ENCODE data around the gene RESP18.

RESP18 gene

DNA sequence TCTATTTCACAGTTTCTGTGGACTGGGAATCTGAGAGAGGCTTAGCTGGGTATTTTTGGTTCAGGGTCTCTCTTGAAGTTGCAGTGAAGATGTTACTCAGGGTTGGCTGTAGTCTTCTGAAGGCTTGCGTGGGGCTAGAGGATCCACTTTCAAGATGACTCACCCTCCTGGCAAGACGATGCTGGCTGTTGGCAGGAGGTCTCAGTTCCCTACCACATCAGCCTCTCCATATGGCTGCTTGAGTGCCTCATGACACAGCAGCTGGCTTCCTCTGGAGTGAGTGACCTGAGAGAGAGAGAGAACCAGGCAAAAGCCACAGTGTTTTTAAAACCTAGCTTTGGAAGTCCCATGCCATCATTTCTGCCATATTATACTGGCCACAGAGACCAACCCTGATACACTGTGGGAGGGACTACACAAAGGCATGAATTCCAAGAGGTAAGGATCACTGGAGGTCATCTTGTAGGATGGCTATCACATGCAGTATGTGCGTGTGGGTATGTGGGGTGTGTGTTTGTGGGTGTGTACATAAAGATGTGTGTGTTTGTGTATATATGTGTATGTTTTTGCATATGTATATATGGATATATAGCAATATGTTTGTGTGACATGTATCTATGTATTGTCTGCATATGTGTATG lies 30.1 kb upstream of the RESP18 start:
- ChIA-PET POLR2A (interaction anchor here (0.7 kb wide), 1 partner anchor 82 kb away, joined by 4 read pairs; no protein-coding TSS in a partner anchor), CTCF (interaction anchor here (0.6 to 4.0 kb wide), 3 partner anchors 11 to 68 kb away, joined by 3 to 18 read pairs (median 3); no protein-coding TSS in a partner anchor)
- TF ChIP-seq, protein P1, sequence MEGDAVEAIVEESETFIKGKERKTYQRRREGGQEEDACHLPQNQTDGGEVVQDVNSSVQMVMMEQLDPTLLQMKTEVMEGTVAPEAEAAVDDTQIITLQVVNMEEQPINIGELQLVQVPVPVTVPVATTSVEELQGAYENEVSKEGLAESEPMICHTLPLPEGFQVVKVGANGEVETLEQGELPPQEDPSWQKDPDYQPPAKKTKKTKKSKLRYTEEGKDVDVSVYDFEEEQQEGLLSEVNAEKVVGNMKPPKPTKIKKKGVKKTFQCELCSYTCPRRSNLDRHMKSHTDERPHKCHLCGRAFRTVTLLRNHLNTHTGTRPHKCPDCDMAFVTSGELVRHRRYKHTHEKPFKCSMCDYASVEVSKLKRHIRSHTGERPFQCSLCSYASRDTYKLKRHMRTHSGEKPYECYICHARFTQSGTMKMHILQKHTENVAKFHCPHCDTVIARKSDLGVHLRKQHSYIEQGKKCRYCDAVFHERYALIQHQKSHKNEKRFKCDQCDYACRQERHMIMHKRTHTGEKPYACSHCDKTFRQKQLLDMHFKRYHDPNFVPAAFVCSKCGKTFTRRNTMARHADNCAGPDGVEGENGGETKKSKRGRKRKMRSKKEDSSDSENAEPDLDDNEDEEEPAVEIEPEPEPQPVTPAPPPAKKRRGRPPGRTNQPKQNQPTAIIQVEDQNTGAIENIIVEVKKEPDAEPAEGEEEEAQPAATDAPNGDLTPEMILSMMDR (IDR thresholded peaks at IDR 0.05; ENCODE audit: control extremely low read depth, extremely low read depth, low read depth, missing control alignments): no peak
- DNase-seq (ENCODE audit: extremely low spot score): no peak

DNA sequence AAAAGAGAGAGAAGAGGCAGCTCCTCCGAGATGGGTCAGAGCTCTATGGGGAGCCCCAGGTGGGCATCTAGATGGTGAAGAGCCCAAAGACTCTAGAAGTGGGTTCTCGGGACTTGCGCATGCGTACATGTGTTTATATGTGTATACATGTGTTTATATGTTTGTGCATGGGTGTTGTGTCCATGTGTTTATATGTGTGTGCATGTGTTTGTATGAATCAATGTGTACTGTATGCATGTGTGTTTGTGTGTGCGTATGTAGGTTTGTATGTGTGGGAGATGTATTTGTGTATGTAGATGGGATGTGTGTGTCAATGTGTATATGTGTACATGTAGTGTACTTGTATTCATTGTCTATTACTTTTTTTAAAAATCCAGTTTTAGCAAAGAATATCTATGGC lies 29.5 kb upstream of the RESP18 start:
- ChIA-PET CTCF (interaction anchor here (0.6 to 4.0 kb wide), 2 partner anchors 10 to 67 kb away, joined by 3 to 18 read pairs; no protein-coding TSS in a partner anchor), POLR2A (interaction anchor here (0.7 kb wide), 2 partner anchors 81 to 180 kb away, joined by 4 to 5 read pairs; no protein-coding TSS in a partner anchor)
- TF ChIP-seq, protein P1 (IDR thresholded peaks at IDR 0.05; ENCODE audit: control extremely low read depth, extremely low read depth, low read depth, missing control alignments): no peak
- no peak for DNase-seq (ENCODE audit: extremely low spot score)

DNA sequence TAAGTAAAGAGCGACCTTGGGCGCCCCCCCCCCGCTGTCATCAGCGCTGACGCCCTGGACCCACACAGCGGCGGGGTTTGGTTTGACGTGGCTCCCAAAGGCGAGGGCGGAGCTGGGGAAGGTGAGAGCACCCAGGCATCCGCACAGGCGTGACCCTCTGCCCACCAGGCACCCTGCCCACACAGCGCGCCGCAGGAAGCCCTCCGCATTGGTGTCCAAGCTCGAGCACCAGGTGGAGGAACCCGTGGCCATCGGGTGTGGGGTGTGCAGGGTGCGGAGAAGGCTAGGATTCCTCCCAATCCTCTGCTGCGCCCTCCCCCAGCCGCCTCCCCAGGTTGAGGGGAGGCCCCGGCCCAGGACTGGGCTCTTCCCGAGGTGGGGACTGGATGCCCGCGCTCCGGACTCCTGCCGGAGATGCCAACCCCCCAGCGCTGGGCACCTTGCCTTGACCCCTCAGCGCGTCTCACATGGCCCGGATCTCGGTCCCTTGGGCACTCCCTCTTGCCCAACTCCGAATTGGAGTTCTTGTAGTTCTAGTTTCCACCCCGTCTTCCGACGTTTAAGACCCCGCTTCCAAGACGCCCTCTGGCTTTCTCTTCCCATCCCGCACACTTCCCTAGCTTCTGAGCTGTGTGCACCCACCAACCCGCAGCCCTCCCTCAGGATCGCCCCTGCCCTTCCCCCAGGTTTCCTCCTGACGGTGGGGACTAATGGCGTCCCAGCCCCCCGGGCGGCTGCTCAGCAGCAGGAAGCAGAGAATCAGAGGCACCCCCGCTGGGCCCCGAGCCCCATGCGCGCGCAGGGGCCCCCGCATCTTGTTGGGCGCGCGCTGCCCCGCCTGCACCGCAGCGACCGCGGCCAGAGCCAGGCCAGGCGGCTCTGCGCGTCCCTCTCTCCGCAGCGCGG lies 25.9 kb upstream of the RESP18 start:
- DNase-seq (ENCODE audit: extremely low spot score): no peak
- CTCF ChIA-PET: interaction anchor here (1.2 to 1.5 kb wide), 3 partner anchors 9 to 81 kb away, joined by 3 to 4 read pairs (median 3); no protein-coding TSS in a partner anchor
- POLR2A ChIA-PET: no interaction called here
- TF ChIP-seq, protein P1 (IDR thresholded peaks at IDR 0.05; ENCODE audit: control extremely low read depth, extremely low read depth, low read depth, missing control alignments): no peak

DNA sequence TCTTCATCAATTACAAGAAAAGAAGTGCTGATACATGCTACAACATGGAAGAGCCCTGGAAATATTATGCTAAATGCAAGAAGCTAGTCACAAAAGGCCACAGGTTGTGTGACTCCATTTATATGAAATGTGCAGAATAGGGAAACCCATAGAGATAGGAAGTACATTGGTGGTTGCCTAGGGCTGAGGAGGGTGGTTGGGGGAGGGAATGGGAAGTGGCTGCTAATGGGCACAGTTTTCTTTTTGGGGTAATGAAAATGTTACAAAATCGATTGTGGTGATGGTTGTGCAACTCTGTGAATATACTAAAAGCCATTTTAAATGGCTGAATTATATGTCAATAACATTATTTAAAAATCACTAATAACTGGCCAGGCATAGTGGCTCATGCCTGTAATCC lies 24.3 kb upstream of the RESP18 start:
- no peak for DNase-seq (ENCODE audit: extremely low spot score)
- ChIA-PET CTCF (interaction anchor here (1.4 to 1.5 kb wide), 2 partner anchors 8 to 197 kb away, joined by 3 read pairs; no protein-coding TSS in a partner anchor), POLR2A (interaction anchor here (0.6 to 0.7 kb wide), 3 partner anchors 14 to 27 kb away, joined by 3 to 4 read pairs (median 3); no protein-coding TSS in a partner anchor)
- TF ChIP-seq, protein P1 (IDR thresholded peaks at IDR 0.05; ENCODE audit: control extremely low read depth, extremely low read depth, low read depth, missing control alignments): no peak

DNA sequence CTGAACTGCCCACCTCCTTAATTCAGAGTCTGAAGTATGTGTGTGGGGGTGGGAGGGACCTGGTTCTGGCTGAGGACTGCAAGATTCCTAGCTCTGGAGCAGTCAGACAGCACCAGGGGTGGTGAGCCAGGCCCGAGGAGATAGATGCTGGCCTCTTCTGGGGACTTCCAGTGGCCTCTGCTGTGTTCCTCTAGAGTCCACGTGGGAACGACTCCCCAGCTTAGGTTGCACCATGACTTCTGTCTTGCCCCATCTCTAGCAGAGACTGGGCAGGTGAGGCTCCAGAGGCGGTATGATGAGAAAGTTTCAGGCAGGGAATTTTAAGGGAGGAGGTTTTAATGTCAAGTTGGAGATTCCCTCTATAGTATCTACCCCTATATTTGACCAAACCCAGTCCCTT lies 22.0 kb upstream of the RESP18 start:
- CTCF ChIA-PET: interaction anchor here (1.1 to 4.2 kb wide), 2 partner anchors 12 to 24 kb away, joined by 3 to 26 read pairs; no protein-coding TSS in a partner anchor
- TF ChIP-seq, protein P1 (IDR thresholded peaks at IDR 0.05; ENCODE audit: control extremely low read depth, extremely low read depth, low read depth, missing control alignments): no peak
- POLR2A ChIA-PET: no interaction called here
- DNase-seq (ENCODE audit: extremely low spot score): no peak

DNA sequence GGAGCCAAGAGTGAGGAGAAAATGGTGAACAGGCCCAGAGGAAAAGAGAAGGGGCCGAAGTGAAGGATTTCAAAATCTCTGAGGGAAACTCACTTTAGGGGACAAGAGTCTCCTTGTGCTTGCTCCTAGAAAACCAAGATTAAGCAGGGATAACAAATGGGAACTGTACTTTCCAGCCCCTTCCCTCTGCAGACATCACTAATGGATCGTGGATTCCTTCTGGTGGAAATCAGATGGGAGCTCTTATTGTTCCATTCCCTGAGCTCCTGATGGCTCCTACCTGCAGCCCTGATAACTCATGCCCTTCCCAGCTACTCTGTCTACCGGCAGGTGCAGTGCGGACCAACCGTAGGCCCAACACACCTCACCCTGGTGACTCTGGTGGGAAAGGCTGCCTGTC lies 20.6 kb upstream of the RESP18 start:
- DNase-seq (ENCODE audit: extremely low spot score): no peak
- ChIA-PET CTCF (interaction anchor here (0.8 to 4.2 kb wide), 8 partner anchors 8 to 58 kb away, joined by 3 to 26 read pairs (median 4); no protein-coding TSS in a partner anchor), POLR2A (no interaction called here)
- TF ChIP-seq, protein P1 (IDR thresholded peaks at IDR 0.05; ENCODE audit: control extremely low read depth, extremely low read depth, low read depth, missing control alignments): no peak

All from GM10248 (cell line).